HG02798 (cell line): ENCODE measurements around the gene SLC16A7.

Experiments used
- ATAC-seq: cut with Tn5 transposase; IDR thresholded peaks from one replicate; pipeline ENCODE4 v1.9.1; 2021; ENCODE audit warnings: mild to moderate bottlenecking; ENCODE audit not compliant: unreplicated experiment, poor library complexity

Gene SLC16A7

DNA sequence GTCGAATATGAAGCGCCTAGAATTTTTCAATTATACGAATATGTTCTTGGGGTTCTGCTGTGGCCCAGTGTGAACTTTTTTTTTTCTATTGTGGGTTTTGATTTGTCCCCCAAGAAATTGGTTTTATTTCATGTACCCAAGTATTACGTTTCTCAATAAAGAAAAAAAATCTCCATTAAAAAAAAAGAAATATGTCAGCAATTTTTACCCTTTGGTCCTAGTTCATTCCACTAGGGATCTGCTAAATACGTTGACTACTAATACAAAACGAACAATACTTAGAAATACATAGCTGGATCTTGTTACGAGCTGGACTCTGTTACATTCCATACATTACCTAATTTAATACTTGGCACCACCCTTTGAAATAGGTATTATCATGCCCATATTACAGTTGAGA is 216.9 kb downstream of the SLC16A7 start:
- ATAC-seq, result no peak

DNA sequence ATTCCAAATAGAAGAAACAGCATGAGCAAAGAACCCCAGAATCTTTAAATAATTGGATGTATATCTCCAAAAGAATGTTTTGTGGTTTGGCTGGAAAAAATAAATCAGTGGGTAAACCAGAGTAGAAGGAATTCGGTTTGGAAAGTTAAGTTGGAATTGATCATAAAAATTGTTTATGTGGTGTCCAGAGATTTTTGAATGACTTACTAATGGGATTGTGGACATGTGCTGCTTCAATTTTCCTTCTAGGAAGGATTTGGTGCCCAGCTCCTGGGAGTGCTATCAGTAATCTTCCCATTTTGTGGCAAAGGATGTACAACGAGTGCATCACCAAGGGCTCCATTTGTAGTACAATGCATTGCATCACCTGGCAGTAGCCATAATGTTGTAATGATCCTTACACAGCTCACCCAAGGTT is 224.8 kb downstream of the SLC16A7 start:
- ATAC-seq, result no peak

- no peak for ATAC-seq
Measured at GRCh38 chr12:59823567-59823966, 227.7 kb downstream of the SLC16A7 start.

GRCh38 chr12:59827767-59828166 is 231.9 kb downstream of the SLC16A7 start:
- no peak for ATAC-seq

DNA sequence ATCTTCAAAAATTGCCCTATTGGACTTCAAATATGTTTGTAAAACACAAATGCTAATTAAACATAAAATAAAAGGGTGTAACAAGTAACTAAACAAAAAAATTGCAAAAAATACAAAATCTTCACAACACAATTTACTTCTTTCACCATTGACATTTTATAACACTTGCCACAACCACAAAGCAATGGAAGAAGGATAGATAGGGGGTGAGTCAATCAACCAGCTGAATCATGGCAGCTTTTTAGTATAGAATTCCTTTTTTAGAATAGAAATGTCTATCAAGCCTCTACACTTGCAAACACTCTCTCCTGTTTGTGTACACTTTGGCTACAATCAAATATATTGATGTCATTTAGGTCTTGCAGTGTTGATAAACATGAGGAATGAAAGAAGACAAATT is 232.7 kb downstream of the SLC16A7 start:
- no peak for ATAC-seq

DNA sequence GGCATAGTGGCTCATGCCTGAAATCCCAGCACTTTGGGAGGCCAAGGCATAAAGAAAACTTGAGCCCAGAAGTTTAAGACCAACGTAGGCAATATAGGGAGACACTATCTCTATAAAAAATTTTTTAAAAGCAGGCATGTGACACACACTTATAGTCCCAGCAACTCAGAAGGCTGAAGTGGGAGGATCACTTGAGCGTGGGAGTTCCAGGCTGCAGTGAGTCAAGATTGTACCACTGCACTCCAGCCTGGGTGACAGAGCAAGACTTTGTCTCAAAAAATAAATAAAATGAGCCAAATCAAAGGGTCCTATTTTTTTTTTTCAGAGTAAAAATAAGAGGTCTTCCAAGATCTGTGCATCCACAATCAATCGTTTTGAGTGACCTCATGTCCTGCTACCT is 237.6 kb downstream of the SLC16A7 start:
- no peak for ATAC-seq

DNA sequence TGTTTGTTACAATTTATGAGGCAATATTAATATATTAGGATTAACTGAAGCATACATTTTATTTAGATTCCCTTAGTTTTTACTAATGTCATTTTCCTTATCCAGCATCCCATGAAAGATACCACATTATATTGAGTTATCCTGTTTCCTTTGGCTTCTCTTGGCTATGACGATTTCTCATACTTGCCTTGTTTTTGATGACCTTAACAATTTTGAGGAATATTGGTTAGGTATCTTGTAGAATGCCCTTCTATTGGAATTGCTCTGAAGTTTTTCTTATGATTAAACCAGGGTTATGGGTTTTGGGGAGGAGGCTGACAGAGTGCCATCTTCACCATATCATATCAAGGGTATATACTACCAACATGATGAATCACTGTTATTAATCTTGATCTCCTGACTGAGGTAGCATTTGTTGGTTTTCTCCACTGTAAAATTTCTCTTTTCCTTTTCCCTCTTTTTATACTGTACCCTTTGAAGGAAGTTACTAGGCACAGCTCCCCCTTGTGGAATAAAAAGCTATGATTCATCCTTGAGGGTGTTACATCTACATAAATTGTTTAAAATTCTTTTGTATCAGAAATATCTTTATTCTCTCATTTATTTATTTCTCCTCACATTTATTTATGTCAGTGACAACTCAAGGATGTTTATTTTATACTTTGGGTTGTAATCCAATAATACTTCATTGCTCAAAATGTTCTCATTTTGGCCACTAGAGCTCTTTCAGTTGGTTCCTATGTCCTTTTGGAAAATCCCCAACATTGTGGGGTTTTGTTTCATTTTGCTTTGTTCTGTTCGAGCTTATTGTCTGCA is 239.0 kb downstream of the SLC16A7 start:
- ATAC-seq, result peak; percentile 54
